NCI-H748 (cell line): ENCODE data around the gene PSAP.

Experiments
- DNase-seq: peaks from one replicate; lab custom pipeline; 2025; ENCODE audit not compliant: unreplicated experiment; lab: John Stamatoyannopoulos, UW

The PSAP gene

GRCh38 chr10:71845410-71846405, 5.3 kb downstream of the PSAP start:
- no peak for DNase-seq

- no peak for DNase-seq
These were observed 6.4 kb downstream of the PSAP start for GRCh38 chr10:71844695-71845094.

GRCh38 chr10:71844084-71844483, 7.0 kb downstream of the PSAP start:
- DNase-seq: no peak

DNA sequence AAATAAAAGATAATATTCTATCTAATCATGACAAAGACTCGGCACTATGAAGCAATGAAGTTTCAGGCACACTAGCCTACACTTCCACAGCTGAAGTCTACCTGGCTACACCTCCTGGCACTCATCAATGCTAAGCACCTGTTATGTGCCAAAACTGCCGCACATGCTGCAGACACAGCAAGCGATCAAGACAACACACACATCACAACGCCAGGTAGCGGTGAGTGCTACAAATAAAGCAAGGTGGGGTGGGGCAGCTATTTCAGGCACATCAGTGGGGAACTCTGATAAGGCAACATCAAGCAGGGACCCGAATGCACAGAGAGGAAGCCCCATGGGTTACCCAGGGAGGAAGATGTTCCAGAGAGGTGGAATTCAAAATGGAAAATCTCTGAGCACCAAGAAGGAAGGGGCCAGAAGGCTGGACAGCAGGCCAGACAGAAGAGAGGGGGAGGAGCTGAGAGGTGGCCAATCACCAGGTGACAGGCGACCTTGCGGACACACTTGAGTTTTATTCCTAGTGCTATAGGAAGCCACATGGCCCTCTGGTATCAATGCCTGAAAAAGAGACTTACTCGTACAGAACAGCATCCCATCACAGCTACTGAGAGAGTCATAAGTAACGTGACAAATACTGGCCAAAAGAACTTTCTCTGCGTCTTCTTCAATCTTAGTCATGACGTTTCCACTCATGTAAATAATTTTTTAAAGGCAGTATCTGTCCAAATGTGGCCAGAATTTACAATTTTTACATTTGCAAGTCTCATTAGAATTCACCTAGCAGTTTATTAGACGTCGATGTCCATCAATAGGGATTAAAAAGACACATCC, 8.0 kb downstream of the PSAP start:
- DNase-seq: no peak

DNA sequence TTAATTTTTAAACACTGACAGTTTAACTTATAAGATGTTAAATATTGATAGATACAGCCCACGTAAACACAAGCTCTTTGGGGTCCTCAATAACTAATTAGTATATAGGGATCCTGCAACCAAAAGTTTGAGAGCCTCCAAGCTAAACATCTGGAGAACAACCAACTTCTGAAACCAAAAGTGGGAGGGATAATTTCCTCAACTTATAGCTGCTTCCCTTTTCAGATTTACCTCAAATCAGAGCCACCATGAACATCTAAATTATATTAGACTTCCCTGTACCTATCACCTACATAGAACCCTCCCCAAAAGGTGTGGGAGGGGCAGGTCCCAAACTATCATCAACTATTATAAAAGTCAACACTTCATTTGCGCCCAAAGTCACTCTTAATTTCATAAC, 8.6 kb downstream of the PSAP start:
- DNase-seq: no peak

DNA sequence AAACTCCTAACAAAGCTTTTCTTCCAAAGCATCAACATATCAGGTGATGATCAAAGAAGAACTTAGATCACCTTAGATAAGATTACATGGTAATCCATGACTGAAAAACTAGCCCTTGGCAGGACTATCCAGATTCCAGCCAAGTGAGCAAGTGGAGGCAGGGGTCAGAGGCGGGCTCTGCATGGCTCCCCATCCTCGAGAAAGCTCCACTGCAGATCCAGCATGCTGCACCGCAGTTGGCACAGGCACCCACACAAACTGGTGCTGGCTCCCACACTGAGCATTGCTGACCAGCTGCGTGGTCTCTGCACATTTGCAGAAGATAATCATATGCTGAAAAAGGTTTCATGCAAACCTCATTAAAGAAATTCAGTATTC, 10.1 kb downstream of the PSAP start:
- DNase-seq: no peak

- DNase-seq: peak; percentile 79
These were observed 10.7 kb downstream of the PSAP start for GRCh38 chr10:71840177-71840957.

- no peak for DNase-seq
These were observed 12.5 kb downstream of the PSAP start for GRCh38 chr10:71838264-71839211.

DNA sequence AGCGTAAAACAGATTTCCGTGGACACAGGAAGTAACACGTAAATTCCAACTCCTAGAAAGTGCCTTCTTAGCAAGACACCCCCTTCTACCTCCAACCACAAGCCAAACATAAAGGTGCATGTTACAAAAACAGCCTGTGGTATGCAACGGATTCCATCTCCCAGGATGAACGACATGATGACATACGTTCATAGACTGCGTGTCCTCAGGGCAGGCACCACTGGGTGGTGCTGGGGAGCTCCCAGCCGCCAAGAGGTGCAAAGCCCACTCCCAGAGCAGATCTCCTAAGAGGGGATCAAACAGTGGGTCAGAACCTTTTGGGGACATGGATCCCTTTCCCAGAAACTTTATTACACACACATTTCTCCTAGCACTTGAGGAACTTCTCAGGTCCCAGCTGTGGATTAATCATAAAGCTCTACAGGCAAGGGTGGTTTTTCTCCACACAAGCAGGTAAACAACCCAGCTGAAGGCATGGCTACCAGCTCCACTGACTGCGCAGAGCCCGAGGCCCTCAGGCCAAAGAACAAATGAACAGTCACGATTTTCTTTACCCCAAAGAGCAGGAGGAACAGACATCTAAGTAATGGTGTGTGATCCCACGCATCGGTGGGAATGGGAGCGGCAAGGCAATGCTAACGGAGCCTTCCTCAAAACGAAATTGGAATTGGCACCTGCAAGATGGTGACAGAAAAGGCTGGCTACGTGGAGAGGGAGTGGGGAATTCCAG, 13.8 kb downstream of the PSAP start:
- DNase-seq: no peak

- no peak for DNase-seq
These were observed 14.5 kb downstream of the PSAP start for GRCh38 chr10:71836596-71836974.

GRCh38 chr10:71835671-71836595, 15.1 kb downstream of the PSAP start:
- DNase-seq: no peak

DNA sequence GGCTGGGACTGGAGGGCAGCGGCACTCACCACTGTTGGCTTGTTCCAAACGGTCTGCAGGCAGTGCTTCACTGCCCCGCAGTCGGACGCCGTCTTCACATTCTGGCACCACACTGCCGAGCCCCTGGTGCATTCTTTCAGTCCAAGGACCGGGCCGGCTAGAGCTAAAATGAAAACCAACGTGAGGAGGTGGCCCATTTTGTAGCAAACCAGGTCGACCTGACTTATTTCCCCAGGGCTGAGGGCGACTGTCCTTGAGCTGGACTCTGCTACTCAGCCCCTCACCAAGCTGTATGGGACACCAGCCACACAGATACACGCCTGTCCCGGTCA, 16.7 kb downstream of the PSAP start:
- DNase-seq: no peak

GRCh38 chr10:71833451-71834342, 17.4 kb downstream of the PSAP start:
- no peak for DNase-seq

DNA sequence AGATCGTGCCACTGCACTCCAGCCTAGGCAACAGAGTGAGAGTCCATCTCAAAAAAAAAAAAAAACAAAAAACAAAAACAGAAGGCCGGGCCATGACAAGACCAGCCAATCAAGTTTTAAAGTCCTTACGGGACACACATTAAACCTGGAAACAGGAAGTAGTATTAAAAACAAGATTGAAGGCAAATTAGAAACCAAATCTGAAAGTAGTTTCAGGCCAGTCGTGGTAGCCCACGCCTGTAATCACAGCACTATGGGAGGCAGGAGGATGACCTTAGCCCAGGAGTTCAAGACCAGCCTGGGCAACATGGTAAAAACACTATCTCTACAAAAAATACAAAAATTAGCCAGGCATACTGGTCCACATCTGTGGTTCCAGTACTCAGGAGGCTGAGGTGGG, 18.1 kb downstream of the PSAP start:
- DNase-seq: no peak

DNA sequence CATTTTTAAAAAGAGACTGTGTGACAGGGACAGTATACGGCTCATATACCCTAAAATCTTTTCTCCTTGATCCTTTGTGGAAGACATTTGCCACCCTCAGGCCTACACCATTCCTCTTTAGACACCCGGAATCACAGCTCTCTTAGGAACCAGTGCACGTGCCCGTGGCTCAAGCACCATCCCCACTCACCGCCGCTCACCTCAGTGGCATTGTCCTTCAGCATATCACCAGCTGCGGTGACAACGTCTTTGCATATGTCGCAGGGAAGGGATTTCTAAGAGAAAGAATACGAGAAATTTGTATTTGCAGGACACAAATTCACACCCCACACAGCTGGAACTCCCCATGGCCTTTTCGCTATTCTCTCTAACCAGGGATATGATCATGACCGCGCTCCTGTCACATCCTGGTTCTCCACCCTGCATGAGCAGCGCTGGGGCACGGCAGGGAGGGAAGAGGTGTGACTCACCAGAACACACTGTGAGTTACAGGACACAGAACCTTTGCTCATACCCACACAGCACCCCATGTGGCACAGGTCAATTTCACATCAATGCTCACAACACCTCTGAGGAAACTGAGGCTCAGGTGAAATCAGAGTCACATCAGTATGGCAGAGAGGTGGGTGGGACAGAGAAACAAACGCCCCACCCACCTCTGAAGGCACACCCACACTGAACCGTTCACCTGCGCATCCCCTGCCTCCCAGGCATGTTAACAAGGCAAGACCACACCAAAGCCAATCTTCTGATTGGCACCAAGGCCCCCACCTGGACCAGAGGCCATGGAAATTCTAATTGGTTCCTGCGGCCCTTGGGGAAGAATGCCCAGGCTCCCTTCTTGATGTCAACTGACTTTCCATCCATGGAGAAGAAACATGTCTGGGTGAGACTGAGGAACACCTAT, 19.2 kb downstream of the PSAP start:
- DNase-seq: no peak

GRCh38 chr10:71830726-71831125, 20.3 kb downstream of the PSAP start:
- DNase-seq: no peak

GRCh38 chr10:71829896-71830295, 21.2 kb downstream of the PSAP start:
- no peak for DNase-seq
